ENCODE measurements around the gene RERG. TPM values are rescaled to one million over a fixed set of nuclear protein-coding genes. Genes with fewer than 3 reads are reported as not detected.
A peak's percentile ranks its signal among the peaks of the same experiment; 100 is the strongest.

The RERG gene
- total RNA-seq, 1 experiment from 2014 or later, result 0.37 TPM

- no peak for DNase-seq (ENCODE audit: low read depth, low spot score)
- in situ Hi-C loops (cut with HindIII; ENCODE audit: low pct_unique_long_range_greater_than_20kb, low sequenced_read_pairs), result no loop called here
Measured at GRCh38 chr12:15199930-15200329, 21.3 kb downstream of the RERG start.

GRCh38 chr12:15196678-15197505 lies 24.3 kb downstream of the RERG start:
- DNase-seq (ENCODE audit: low read depth, low spot score), result no peak
- in situ Hi-C loops (cut with HindIII; ENCODE audit: low pct_unique_long_range_greater_than_20kb, low sequenced_read_pairs), result no loop called here

GRCh38 chr12:15196221-15196620 lies 25.0 kb downstream of the RERG start:
- in situ Hi-C loops (cut with HindIII; ENCODE audit: low pct_unique_long_range_greater_than_20kb, low sequenced_read_pairs), result no loop called here

GRCh38 chr12:15194456-15195368 lies 26.5 kb downstream of the RERG start:
- in situ Hi-C loops (cut with HindIII; ENCODE audit: low pct_unique_long_range_greater_than_20kb, low sequenced_read_pairs), result no loop called here
- no peak for DNase-seq (ENCODE audit: low read depth, low spot score)

More at GRCh38 chr12:15196221-15196620, 25.0 kb downstream of the RERG start:
- no peak for DNase-seq (ENCODE audit: low read depth, low spot score)

GRCh38 chr12:15193946-15194345 lies 27.3 kb downstream of the RERG start:
- in situ Hi-C loops (cut with HindIII; ENCODE audit: low pct_unique_long_range_greater_than_20kb, low sequenced_read_pairs), result no loop called here
- DNase-seq (ENCODE audit: low read depth, low spot score), result no peak

- in situ Hi-C loops (cut with HindIII; ENCODE audit: low pct_unique_long_range_greater_than_20kb, low sequenced_read_pairs), result no loop called here
- DNase-seq (ENCODE audit: low read depth, low spot score), result no peak
Measured at GRCh38 chr12:15192720-15193119, 28.5 kb downstream of the RERG start.

- in situ Hi-C loops (cut with HindIII; ENCODE audit: low pct_unique_long_range_greater_than_20kb, low sequenced_read_pairs), result no loop called here
- DNase-seq (ENCODE audit: low read depth, low spot score), result no peak
Measured at GRCh38 chr12:15188127-15188526, 33.1 kb downstream of the RERG start.

- in situ Hi-C loops (cut with HindIII; ENCODE audit: low pct_unique_long_range_greater_than_20kb, low sequenced_read_pairs), result no loop called here
- DNase-seq (ENCODE audit: low read depth, low spot score), result no peak
Measured at GRCh38 chr12:15186597-15186996, 34.6 kb downstream of the RERG start.

- in situ Hi-C loops (cut with HindIII; ENCODE audit: low pct_unique_long_range_greater_than_20kb, low sequenced_read_pairs), result no loop called here
- no peak for DNase-seq (ENCODE audit: low read depth, low spot score)
Measured at GRCh38 chr12:15184484-15184883, 36.7 kb downstream of the RERG start.

GRCh38 chr12:15183821-15184220 lies 37.4 kb downstream of the RERG start:
- in situ Hi-C loops (cut with HindIII; ENCODE audit: low pct_unique_long_range_greater_than_20kb, low sequenced_read_pairs), result no loop called here
- DNase-seq (ENCODE audit: low read depth, low spot score), result no peak

GRCh38 chr12:15181017-15181683 lies 40.1 kb downstream of the RERG start:
- in situ Hi-C loops (cut with HindIII; ENCODE audit: low pct_unique_long_range_greater_than_20kb, low sequenced_read_pairs), result no loop called here
- DNase-seq (ENCODE audit: low read depth, low spot score), result no peak

GRCh38 chr12:15180325-15180724 lies 40.9 kb downstream of the RERG start:
- DNase-seq (ENCODE audit: low read depth, low spot score), result no peak
- in situ Hi-C loops (cut with HindIII; ENCODE audit: low pct_unique_long_range_greater_than_20kb, low sequenced_read_pairs), result no loop called here

GRCh38 chr12:15179672-15180071 lies 41.5 kb downstream of the RERG start:
- DNase-seq (ENCODE audit: low read depth, low spot score), result peak; percentile 62
- in situ Hi-C loops (cut with HindIII; ENCODE audit: low pct_unique_long_range_greater_than_20kb, low sequenced_read_pairs), result no loop called here

- no peak for DNase-seq (ENCODE audit: low read depth, low spot score)
- in situ Hi-C loops (cut with HindIII; ENCODE audit: low pct_unique_long_range_greater_than_20kb, low sequenced_read_pairs), result no loop called here
Measured at GRCh38 chr12:15173142-15173541, 48.1 kb downstream of the RERG start.

GRCh38 chr12:15172060-15172822 lies 49.0 kb downstream of the RERG start:
- in situ Hi-C loops (cut with HindIII; ENCODE audit: low pct_unique_long_range_greater_than_20kb, low sequenced_read_pairs), result no loop called here
- DNase-seq (ENCODE audit: low read depth, low spot score), result no peak

GRCh38 chr12:15171012-15171655 lies 50.1 kb downstream of the RERG start:
- in situ Hi-C loops (cut with HindIII; ENCODE audit: low pct_unique_long_range_greater_than_20kb, low sequenced_read_pairs), result no loop called here
- DNase-seq (ENCODE audit: low read depth, low spot score), result no peak

Measured in SK-MEL-5 (cell line).